Measurements from ENCODE around the gene ATP6V1G1.

Gene ATP6V1G1

GRCh38 chr9:114607671-114608524 is 20.3 kb downstream of the ATP6V1G1 start:
- H3K4me1 ChIP-seq (ENCODE audit: insufficient read depth, low read length): peaks cover 10% of the 10 kb centered on the region
- no peak overlapping the region for H2AFZ ChIP-seq (ENCODE audit: low read depth, low read length)
- no peaks in the 10 kb centered on the region for H3K9me3 ChIP-seq (ENCODE audit: low read length)
- H3K4me3 ChIP-seq (ENCODE audit: low read length): no peak overlapping the region
- H3K36me3 ChIP-seq (ENCODE audit: insufficient read depth, low read length): no peaks in the 10 kb centered on the region
- no peaks in the 10 kb centered on the region for H3K27me3 ChIP-seq (ENCODE audit: insufficient read depth, low read length)

GRCh38 chr9:114608525-114608796 is 20.9 kb downstream of the ATP6V1G1 start:
- no peaks in the 10 kb centered on the region for H3K36me3 ChIP-seq (ENCODE audit: insufficient read depth, low read length)
- peaks cover 10% of the 10 kb centered on the region for H3K4me1 ChIP-seq (ENCODE audit: insufficient read depth, low read length)
- H3K27me3 ChIP-seq (ENCODE audit: insufficient read depth, low read length): no peaks in the 10 kb centered on the region
- no peak overlapping the region for H3K4me3 ChIP-seq (ENCODE audit: low read length)
- H2AFZ ChIP-seq (ENCODE audit: low read depth, low read length): no peak overlapping the region
- H3K9me3 ChIP-seq (ENCODE audit: low read length): no peaks in the 10 kb centered on the region

GRCh38 chr9:114611516-114612271 is 24.1 kb downstream of the ATP6V1G1 start:
- Histone ChIP-seq H3K27me3 (ENCODE audit: insufficient read depth, low read length) (no peaks in the 10 kb centered on the region), H2AFZ (ENCODE audit: low read depth, low read length) (peak overlapping the region; percentile 83), H3K9me3 (ENCODE audit: low read length) (no peaks in the 10 kb centered on the region), H3K36me3 (ENCODE audit: insufficient read depth, low read length) (no peaks in the 10 kb centered on the region), H3K4me1 (ENCODE audit: insufficient read depth, low read length) (peaks cover 8% of the 10 kb centered on the region), H3K4me3 (ENCODE audit: low read length) (peak overlapping the region; percentile 66)

GRCh38 chr9:114612272-114612923 is 24.8 kb downstream of the ATP6V1G1 start:
- Histone ChIP-seq H3K4me1 (ENCODE audit: insufficient read depth, low read length) (peaks cover 8% of the 10 kb centered on the region), H3K9me3 (ENCODE audit: low read length) (no peaks in the 10 kb centered on the region), H2AFZ (ENCODE audit: low read depth, low read length) (no peak overlapping the region), H3K36me3 (ENCODE audit: insufficient read depth, low read length) (no peaks in the 10 kb centered on the region), H3K4me3 (ENCODE audit: low read length) (peak overlapping the region; percentile 66), H3K27me3 (ENCODE audit: insufficient read depth, low read length) (no peaks in the 10 kb centered on the region)

GRCh38 chr9:114613087-114613486 is 25.5 kb downstream of the ATP6V1G1 start:
- Histone ChIP-seq H3K4me3 (ENCODE audit: low read length) (no peak overlapping the region), H3K4me1 (ENCODE audit: insufficient read depth, low read length) (peaks cover 8% of the 10 kb centered on the region), H3K27me3 (ENCODE audit: insufficient read depth, low read length) (no peaks in the 10 kb centered on the region), H2AFZ (ENCODE audit: low read depth, low read length) (no peak overlapping the region), H3K9me3 (ENCODE audit: low read length) (no peaks in the 10 kb centered on the region), H3K36me3 (ENCODE audit: insufficient read depth, low read length) (no peaks in the 10 kb centered on the region)

GRCh38 chr9:114613919-114614318 is 26.4 kb downstream of the ATP6V1G1 start:
- Histone ChIP-seq H3K9me3 (ENCODE audit: low read length) (no peaks in the 10 kb centered on the region), H3K36me3 (ENCODE audit: insufficient read depth, low read length) (no peaks in the 10 kb centered on the region), H3K27me3 (ENCODE audit: insufficient read depth, low read length) (no peaks in the 10 kb centered on the region), H3K4me1 (ENCODE audit: insufficient read depth, low read length) (peaks cover 8% of the 10 kb centered on the region), H3K4me3 (ENCODE audit: low read length) (no peak overlapping the region), H2AFZ (ENCODE audit: low read depth, low read length) (no peak overlapping the region)

- Histone ChIP-seq H3K4me3 (ENCODE audit: low read length) (no peak overlapping the region), H3K36me3 (ENCODE audit: insufficient read depth, low read length) (no peaks in the 10 kb centered on the region), H3K4me1 (ENCODE audit: insufficient read depth, low read length) (peaks cover 8% of the 10 kb centered on the region), H3K9me3 (ENCODE audit: low read length) (no peaks in the 10 kb centered on the region), H2AFZ (ENCODE audit: low read depth, low read length) (no peak overlapping the region), H3K27me3 (ENCODE audit: insufficient read depth, low read length) (no peaks in the 10 kb centered on the region)
These were observed 26.8 kb downstream of the ATP6V1G1 start for GRCh38 chr9:114614373-114614772.

GRCh38 chr9:114616684-114617520 is 29.3 kb downstream of the ATP6V1G1 start:
- Histone ChIP-seq H3K27me3 (ENCODE audit: insufficient read depth, low read length) (no peaks in the 10 kb centered on the region), H3K4me3 (ENCODE audit: low read length) (no peak overlapping the region), H3K9me3 (ENCODE audit: low read length) (no peaks in the 10 kb centered on the region), H3K36me3 (ENCODE audit: insufficient read depth, low read length) (no peaks in the 10 kb centered on the region), H2AFZ (ENCODE audit: low read depth, low read length) (no peak overlapping the region), H3K4me1 (ENCODE audit: insufficient read depth, low read length) (peaks cover 5% of the 10 kb centered on the region)

- H3K27me3 ChIP-seq (ENCODE audit: insufficient read depth, low read length): no peaks in the 10 kb centered on the region
- H3K36me3 ChIP-seq (ENCODE audit: insufficient read depth, low read length): no peaks in the 10 kb centered on the region
- H3K4me3 ChIP-seq (ENCODE audit: low read length): no peak overlapping the region
- peaks cover 2% of the 10 kb centered on the region for H3K9me3 ChIP-seq (ENCODE audit: low read length)
- no peaks in the 10 kb centered on the region for H3K4me1 ChIP-seq (ENCODE audit: insufficient read depth, low read length)
- H2AFZ ChIP-seq (ENCODE audit: low read depth, low read length): no peak overlapping the region
These were observed 31.7 kb downstream of the ATP6V1G1 start for GRCh38 chr9:114619191-114619761.

- Histone ChIP-seq H3K27me3 (ENCODE audit: insufficient read depth, low read length) (no peaks in the 10 kb centered on the region), H3K4me1 (ENCODE audit: insufficient read depth, low read length) (no peaks in the 10 kb centered on the region), H3K4me3 (ENCODE audit: low read length) (no peak overlapping the region), H2AFZ (ENCODE audit: low read depth, low read length) (no peak overlapping the region), H3K36me3 (ENCODE audit: insufficient read depth, low read length) (no peaks in the 10 kb centered on the region), H3K9me3 (ENCODE audit: low read length) (peaks cover 2% of the 10 kb centered on the region)
These were observed 34.0 kb downstream of the ATP6V1G1 start for GRCh38 chr9:114621561-114621960.

- Histone ChIP-seq H3K36me3 (ENCODE audit: insufficient read depth, low read length) (no peaks in the 10 kb centered on the region), H3K27me3 (ENCODE audit: insufficient read depth, low read length) (no peaks in the 10 kb centered on the region), H2AFZ (ENCODE audit: low read depth, low read length) (no peak overlapping the region), H3K4me3 (ENCODE audit: low read length) (no peak overlapping the region), H3K9me3 (ENCODE audit: low read length) (peaks cover 2% of the 10 kb centered on the region), H3K4me1 (ENCODE audit: insufficient read depth, low read length) (no peaks in the 10 kb centered on the region)
These were observed 34.5 kb downstream of the ATP6V1G1 start for GRCh38 chr9:114621975-114622609.

- no peak overlapping the region for H3K4me3 ChIP-seq (ENCODE audit: low read length)
- no peaks in the 10 kb centered on the region for H3K27me3 ChIP-seq (ENCODE audit: insufficient read depth, low read length)
- peaks cover 3% of the 10 kb centered on the region for H3K36me3 ChIP-seq (ENCODE audit: insufficient read depth, low read length)
- no peak overlapping the region for H2AFZ ChIP-seq (ENCODE audit: low read depth, low read length)
- no peaks in the 10 kb centered on the region for H3K4me1 ChIP-seq (ENCODE audit: insufficient read depth, low read length)
- peaks cover 2% of the 10 kb centered on the region for H3K9me3 ChIP-seq (ENCODE audit: low read length)
These were observed 37.1 kb downstream of the ATP6V1G1 start for GRCh38 chr9:114624677-114625076.
